Measurements from ENCODE around the gene IGSF3.
"Not testable (repeated sequence)": the region's sequence is repeated elsewhere in the genome, so short reads cannot be mapped to it uniquely, and the experiment has no call there.

The IGSF3 gene

GRCh38 chr1:116626915-116627314 is 40.6 kb downstream of the IGSF3 start:
- DNase-seq, result not testable (repeated sequence)

- DNase-seq, result not testable (repeated sequence)
Measured at GRCh38 chr1:116625155-116625554, 42.4 kb downstream of the IGSF3 start.

DNA sequence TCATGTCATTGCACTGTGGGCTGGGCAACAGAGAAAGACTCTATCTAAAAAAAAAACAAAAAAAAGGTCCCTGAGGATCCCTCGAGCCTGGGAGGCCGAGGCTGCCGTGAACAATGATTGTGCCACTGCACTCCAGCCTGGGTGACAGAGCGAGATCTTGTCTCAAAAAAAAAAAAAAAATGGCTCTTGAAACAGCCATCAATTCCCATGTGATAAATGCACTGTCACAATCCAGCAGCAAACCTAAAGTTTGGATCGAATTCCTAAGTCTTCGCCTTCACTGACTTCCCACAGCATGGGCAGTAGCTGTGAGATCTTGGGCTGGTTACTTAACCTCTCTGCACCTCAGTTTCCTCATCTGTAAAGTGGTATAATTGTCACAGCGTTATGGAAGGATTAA is 43.5 kb downstream of the IGSF3 start:
- no peak for DNase-seq

DNA sequence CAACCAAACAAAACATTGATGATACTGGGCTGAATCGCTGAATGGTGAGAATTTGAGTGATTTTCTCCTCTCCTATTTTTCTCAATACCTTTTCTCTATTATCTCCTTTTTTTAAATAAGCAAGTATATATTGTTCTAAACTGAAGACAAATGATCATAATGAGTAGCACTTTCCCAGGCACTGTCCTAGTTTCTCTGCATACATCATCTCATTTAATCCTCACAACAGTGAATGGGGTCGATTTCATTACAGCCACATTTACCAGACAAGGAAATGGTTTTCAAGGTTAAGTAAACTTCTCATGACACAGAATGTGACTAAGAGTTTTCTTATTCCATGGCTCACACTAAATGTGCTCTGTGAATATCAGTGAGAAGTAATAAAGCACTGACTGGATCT is 45.0 kb downstream of the IGSF3 start:
- DNase-seq, result not testable (repeated sequence)

DNA sequence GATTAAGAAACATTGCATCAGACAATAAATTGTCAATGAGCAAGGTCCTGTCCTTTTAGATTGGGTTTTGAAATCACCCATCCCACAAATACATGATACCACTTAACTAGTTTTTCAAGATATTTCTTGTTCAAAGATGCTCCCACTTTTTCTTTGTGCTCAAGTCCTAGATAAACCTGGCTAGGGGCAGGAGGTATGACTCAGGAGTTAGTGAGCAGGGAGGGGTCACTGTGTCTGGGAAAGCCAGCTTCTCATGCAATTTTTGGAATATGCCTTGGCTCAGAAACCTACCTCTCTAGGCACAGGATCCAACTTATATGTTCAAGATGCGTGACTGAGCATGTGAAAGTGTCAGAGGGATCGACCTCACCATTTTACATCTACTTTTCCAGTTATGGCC is 45.8 kb downstream of the IGSF3 start:
- DNase-seq, result not testable (repeated sequence)

- not testable (repeated sequence) for DNase-seq
Measured at GRCh38 chr1:116620392-116620791, 47.1 kb downstream of the IGSF3 start.

DNA sequence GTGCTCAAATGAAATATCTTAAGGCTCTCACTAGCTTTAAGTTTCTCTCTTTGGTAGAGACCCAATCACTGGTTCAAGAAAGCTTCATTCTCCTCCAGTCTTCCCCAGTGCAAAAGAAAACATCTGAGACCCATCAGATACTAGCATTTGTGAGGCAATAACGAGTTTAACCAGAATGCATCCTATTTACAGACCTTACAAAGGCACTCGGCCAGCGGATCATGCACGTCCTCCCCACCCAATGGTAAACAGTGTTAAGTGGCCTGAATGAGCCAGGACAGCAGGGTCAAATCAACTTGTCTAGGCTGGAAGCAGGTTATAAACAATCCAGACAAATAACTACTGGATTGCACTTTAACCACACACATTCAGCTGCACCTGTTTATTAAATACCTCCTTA is 48.4 kb downstream of the IGSF3 start:
- DNase-seq, result not testable (repeated sequence)

DNA sequence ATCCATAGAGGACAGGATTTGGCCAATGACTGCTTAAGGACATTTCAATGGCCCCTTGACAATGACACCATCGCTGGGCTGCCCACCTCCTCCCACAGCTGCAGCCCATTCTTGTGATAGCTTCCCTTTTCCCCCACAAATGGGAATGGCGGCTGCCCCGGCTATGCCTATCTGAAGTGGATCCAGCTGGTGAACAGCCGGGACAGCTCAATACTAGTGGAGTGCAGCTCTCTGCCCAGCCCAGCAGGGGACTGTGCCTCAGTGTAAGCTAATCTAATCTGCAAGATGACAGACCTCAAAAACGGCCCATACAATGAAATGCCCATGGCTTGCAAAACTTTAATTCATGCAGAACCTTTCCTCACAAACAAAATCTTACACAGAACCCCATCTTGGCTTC is 49.7 kb downstream of the IGSF3 start:
- not testable (repeated sequence) for DNase-seq

GRCh38 chr1:116613825-116614224 is 53.7 kb downstream of the IGSF3 start:
- DNase-seq, result not testable (repeated sequence)

DNA sequence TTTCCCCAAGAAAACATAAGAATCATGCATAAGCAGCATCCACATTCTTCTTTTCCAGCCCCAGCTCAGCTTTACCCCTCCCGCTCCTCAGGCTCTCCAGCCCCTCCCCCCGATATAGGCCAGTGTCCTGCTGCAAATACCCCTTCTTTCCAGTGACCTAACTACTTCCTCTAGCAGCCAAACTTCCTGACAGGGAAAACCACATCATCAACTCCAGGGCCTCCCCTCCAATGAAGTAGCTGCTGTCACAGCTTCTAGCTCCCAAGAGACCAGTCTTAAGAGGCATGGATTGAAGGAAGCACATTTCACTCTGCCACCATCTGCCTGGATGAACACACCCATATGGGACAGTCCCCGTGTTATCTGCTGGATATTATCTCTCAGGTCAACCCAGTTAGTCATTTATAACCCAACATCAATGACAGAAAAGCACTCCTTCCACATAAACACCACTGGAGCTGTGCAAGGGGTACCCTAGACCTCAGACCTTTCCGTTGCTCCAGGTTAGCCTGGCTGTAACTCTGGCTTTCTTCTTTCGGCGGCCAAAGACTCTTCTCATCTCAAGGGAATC is 57.6 kb downstream of the IGSF3 start:
- not testable (repeated sequence) for DNase-seq

GRCh38 chr1:116608841-116609240 is 58.7 kb downstream of the IGSF3 start:
- not testable (repeated sequence) for DNase-seq

GRCh38 chr1:116608151-116608550 is 59.4 kb downstream of the IGSF3 start:
- DNase-seq, result not testable (repeated sequence)

DNA sequence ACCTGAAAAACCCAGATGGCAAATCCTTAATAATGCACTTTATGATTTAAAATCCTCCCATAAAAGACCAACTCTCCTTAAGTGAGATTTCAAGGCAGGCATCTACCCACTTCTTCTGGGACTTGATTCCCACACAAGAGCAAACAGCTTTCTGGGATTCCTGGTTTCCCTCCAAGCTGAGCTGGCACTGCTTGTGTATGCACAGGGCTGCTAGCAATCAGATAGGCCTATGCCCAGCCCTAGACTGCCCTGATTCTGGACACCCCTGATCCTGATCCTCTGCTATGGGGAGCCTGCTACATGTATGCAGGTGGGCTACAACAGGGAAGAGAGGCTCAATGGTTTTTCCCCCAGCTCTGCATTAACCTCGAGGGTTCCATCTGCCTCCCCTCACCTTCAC is 60.1 kb downstream of the IGSF3 start:
- not testable (repeated sequence) for DNase-seq

- DNase-seq, result not testable (repeated sequence)
Measured at GRCh38 chr1:116606067-116606466, 61.5 kb downstream of the IGSF3 start.

- DNase-seq, result no peak
Measured at GRCh38 chr1:116605315-116605714, 62.2 kb downstream of the IGSF3 start.

- not testable (repeated sequence) for DNase-seq
Measured at GRCh38 chr1:116604408-116604807, 63.1 kb downstream of the IGSF3 start.

- not testable (repeated sequence) for DNase-seq
Measured at GRCh38 chr1:116603646-116604045, 63.9 kb downstream of the IGSF3 start.

GRCh38 chr1:116599369-116599768 is 68.2 kb downstream of the IGSF3 start:
- not testable (repeated sequence) for DNase-seq

DNA sequence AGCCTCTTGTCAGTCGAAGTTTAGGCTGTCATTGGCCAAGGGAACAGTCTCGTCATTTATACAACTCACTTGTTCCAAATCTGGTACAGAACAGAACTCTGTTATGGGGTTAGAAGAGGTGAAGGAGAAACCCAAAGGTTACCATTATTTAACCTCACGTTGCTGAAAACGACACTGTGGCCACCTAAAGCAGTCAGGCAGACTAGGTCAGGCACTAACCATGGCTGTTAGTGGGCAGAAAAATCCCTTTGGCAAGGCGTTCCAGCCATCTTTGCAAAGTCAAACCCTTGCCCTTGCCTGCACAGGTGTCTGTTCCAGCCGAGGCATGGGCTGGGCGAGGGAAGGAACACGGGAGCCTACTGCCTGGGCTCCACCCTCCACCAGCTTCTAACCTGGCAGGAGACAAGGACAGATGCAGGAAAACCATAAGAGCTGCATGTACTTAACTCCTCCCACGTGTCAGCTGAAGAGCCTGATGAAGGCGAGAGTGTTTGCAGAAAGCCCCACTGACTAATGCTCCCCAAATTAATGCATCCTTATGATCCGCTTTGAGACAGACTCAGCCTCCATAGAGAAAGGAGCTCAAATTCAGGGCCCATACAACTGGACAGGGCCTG is 69.0 kb downstream of the IGSF3 start:
- DNase-seq, result not testable (repeated sequence)

- not testable (repeated sequence) for DNase-seq
Measured at GRCh38 chr1:116597388-116597787, 70.1 kb downstream of the IGSF3 start.

DNA sequence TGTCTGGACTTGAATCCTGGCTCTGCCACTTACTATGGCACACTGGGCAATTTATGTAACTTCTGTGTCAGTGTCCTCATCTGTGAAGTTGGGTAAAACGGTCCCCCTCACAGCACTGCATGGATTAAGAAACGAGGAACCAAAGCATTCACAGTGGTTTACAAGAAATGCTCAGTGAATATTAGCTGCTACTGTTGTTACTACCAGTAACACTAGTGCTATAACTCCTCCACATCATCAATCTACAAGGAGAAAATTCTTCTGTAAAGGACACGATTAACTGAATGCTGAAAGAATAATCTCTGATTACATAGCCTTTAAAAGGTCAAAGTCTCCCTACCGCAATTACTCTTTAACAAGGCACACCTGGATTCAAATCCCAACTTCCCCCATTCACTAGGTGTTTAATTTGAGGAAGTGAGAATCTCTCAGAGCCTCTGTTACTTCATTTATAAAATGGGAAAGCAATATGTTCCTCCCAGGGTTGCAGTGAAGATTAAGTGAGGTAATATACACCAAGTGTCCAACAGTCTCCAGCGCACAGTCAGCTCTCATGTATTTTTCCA is 70.7 kb downstream of the IGSF3 start:
- not testable (repeated sequence) for DNase-seq

GRCh38 chr1:116595946-116596741 is 71.4 kb downstream of the IGSF3 start:
- DNase-seq, result not testable (repeated sequence)

GRCh38 chr1:116595065-116595840 is 72.3 kb downstream of the IGSF3 start:
- not testable (repeated sequence) for DNase-seq
